Uterus (tissue), 2 donors: ENCODE data around the gene GUCY1A1.

Experiments
- POLR2A ChIP-seq, 2 donors: fragments of 450-650 bp; IDR thresholded peaks; one replicate each; pipeline ENCODE4 v1.6.1; 2016; ENCODE audit warnings: antibody characterized with exemption in 2 of 2, mild to moderate bottlenecking in 1 of 2, moderate library complexity in 1 of 2
- TF ChIP-seq, protein P1 (sequence below), 4 experiments: fragments of 200-600 bp in 2 of 4; fragments of 450-650 bp in 2 of 4; sonication (generic) in 2 of 4; IDR thresholded peaks; one replicate each; pipeline ENCODE4 v1.5.1; 2016 to 2019; ENCODE audit warnings: antibody characterized with exemption in 4 of 4, mild to moderate bottlenecking in 2 of 4, moderate library complexity in 1 of 4

DNA sequence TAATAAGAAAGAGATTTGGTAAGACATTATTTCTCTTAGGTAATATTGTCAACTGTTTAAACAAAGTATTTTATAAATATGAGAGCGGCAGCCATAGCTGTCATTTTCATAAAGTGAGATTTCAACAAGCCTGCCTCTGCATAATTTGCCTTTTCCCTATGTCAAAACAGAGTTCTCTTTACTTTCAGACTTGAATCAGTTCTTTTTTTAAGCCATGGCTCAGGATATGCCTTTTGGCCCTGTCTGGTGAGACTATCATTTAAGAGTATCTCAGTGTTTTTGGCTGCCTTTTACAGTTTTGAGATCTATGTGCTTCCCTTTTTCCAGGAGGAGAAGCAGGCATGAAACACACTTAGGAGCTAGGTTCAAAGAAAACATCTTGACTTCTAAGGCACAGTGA lies 7.5 kb upstream of the GUCY1A1 start:
- TF ChIP-seq POLR2A (IDR thresholded peaks at IDR 0.05): no peak
- TF ChIP-seq, protein P1, sequence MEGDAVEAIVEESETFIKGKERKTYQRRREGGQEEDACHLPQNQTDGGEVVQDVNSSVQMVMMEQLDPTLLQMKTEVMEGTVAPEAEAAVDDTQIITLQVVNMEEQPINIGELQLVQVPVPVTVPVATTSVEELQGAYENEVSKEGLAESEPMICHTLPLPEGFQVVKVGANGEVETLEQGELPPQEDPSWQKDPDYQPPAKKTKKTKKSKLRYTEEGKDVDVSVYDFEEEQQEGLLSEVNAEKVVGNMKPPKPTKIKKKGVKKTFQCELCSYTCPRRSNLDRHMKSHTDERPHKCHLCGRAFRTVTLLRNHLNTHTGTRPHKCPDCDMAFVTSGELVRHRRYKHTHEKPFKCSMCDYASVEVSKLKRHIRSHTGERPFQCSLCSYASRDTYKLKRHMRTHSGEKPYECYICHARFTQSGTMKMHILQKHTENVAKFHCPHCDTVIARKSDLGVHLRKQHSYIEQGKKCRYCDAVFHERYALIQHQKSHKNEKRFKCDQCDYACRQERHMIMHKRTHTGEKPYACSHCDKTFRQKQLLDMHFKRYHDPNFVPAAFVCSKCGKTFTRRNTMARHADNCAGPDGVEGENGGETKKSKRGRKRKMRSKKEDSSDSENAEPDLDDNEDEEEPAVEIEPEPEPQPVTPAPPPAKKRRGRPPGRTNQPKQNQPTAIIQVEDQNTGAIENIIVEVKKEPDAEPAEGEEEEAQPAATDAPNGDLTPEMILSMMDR (IDR thresholded peaks at IDR 0.05): no peak
